Panc1 (cell line): Measurements from ENCODE around the gene TTC23. TPM values are rescaled to one million over a fixed set of nuclear protein-coding genes. Genes with fewer than 3 reads are reported as not detected.

Source experiments
- ATAC-seq: fragments of 200-7000 bp; cut with Tn5 transposase; 2 replicates; pipeline ENCODE4 v1.9.1; 2020; ENCODE audit warnings: mild to moderate bottlenecking, moderate library complexity
- BruUV-seq: library from RNA; stranded (reverse); fragments of 400-500 nt; replicated peaks from 2 replicates; lab custom pipeline; 2021; lab: Mats Ljungman, UMichigan
- CTCF ChIA-PET: fragments of 300-600 bp; sonication (Branson Sonifier 250); formaldehyde crosslinking; loops from one replicate; lab custom pipeline; 2022; ENCODE audit warnings: antibody characterized with exemption; lab: Charles Lee
- POLR2A ChIA-PET: fragments of 300-600 bp; sonication (Branson Sonifier 250); formaldehyde crosslinking; loops from one replicate; lab custom pipeline; 2022; ENCODE audit warnings: antibody characterized with exemption; lab: Charles Lee
- DNase-seq: peaks from one replicate; pipeline ENCODE4 v3.0.0-alpha.2; 2010; ENCODE audit warnings: low read depth, low spot score
- H3K27ac ChIP-seq: 2 replicates; pipeline ENCODE4 v1.5.1; 2011; ENCODE audit warnings: mild to moderate bottlenecking, low read length, inconsistent platforms
- H3K27me3 ChIP-seq: fragments of 200-500 bp; sonication (Bioruptor generic); 2 replicates; pipeline ENCODE4 v1.6.0; 2014; ENCODE audit warnings: low read length, inconsistent platforms; ENCODE audit not compliant: control insufficient read depth, insufficient read depth
- H3K36me3 ChIP-seq: fragments of 200-500 bp; sonication (Bioruptor generic); 2 replicates; pipeline ENCODE4 v1.5.1; 2014; ENCODE audit warnings: inconsistent platforms, mild to moderate bottlenecking, low read length, moderate library complexity; ENCODE audit not compliant: control insufficient read depth, insufficient read depth
- H3K4me1 ChIP-seq: 2 replicates; pipeline ENCODE4 v1.5.1; 2011; ENCODE audit warnings: inconsistent platforms, mild to moderate bottlenecking, low read length, moderate library complexity; ENCODE audit not compliant: control insufficient read depth, insufficient read depth
- H3K4me3 ChIP-seq, 2 experiments: 2 replicates each; pipeline ENCODE4 v1.5.1; 2011 to 2012; ENCODE audit warnings: low read depth in 2 of 2, low read length in 2 of 2, mild to moderate bottlenecking in 2 of 2, inconsistent platforms in 1 of 2, moderate library complexity in 1 of 2
- H3K9me3 ChIP-seq: fragments of 200-500 bp; sonication (Bioruptor generic); 2 replicates; pipeline ENCODE4 v1.5.1; 2014; ENCODE audit warnings: low read depth, mild to moderate bottlenecking, inconsistent platforms, low read length, moderate library complexity; ENCODE audit not compliant: control insufficient read depth, insufficient read depth
- CTCF ChIP-seq: fragments of 450-650 bp; IDR thresholded peaks from 2 replicates; pipeline ENCODE4 v1.5.1; 2017; ENCODE audit warnings: mild to moderate bottlenecking
- POLR2AphosphoS5 ChIP-seq: IDR thresholded peaks from 2 replicates; pipeline ENCODE4 v1.6.1; 2012; ENCODE audit warnings: mild to moderate bottlenecking, low read depth, low read length, moderate library complexity
- REST ChIP-seq, 2 experiments: IDR thresholded peaks; 2 replicates each; pipeline ENCODE4 v1.6.1; 2011 to 2012; ENCODE audit warnings: low read depth in 2 of 2, control low read depth in 1 of 2, low read length in 1 of 2, mild to moderate bottlenecking in 1 of 2, moderate library complexity in 1 of 2; ENCODE audit not compliant: insufficient read depth in 1 of 2
- SIN3A ChIP-seq: IDR thresholded peaks from 2 replicates; pipeline ENCODE4 v1.6.1; 2012; ENCODE audit warnings: low read depth, mild to moderate bottlenecking, low read length, moderate library complexity, borderline replicate concordance; ENCODE audit not compliant: insufficient read depth
- TCF7L2 ChIP-seq: IDR thresholded peaks from 2 replicates; pipeline ENCODE4 v1.6.1; 2011; ENCODE audit warnings: mild to moderate bottlenecking, low read depth, low read length, inconsistent platforms
- in situ Hi-C: cut with HindIII; loops from 2 replicates; pipeline ENCODE4 v1.10.0; 2016; ENCODE audit warnings: low sequenced_read_pairs, low pct_unique_long_range_greater_than_20kb
- intact Hi-C: fragments of 100-400 bp; cut with micrococcal nuclease; formaldehyde crosslinking; loops from one replicate; pipeline ENCODE4 v1.10.0; 2022; ENCODE audit not compliant: unreplicated experiment
- total RNA-seq: library from RNA; stranded (reverse); gene quantifications from one replicate; pipeline ENCODE4 v1.2.1, GENCODE V29; 2021; ENCODE audit not compliant: unreplicated experiment

TTC23 gene
- total RNA-seq, 1 experiment from 2014 or later: 21.7 TPM

GRCh38 chr15:99275061-99275460 is 25.7 kb upstream of the TTC23 start:
- Histone ChIP-seq H3K27ac (no peak overlapping the region), H3K27me3 (no peaks in the 10 kb centered on the region), H3K9me3 (no peaks in the 10 kb centered on the region), H3K36me3 (no peaks in the 10 kb centered on the region), H3K4me1 (no peaks in the 10 kb centered on the region), H3K4me3 (no peak overlapping the region)
- in situ Hi-C loops: no loop called here
- ChIA-PET POLR2A (no interaction called here), CTCF (interaction anchor here (3.2 kb wide), 1 partner anchor 429 kb away, joined by 27 read pairs; no protein-coding TSS in a partner anchor)
- ATAC-seq (no peak), DNase-seq (no peak)
- BruUV-seq: no TSS peak
- intact Hi-C loops: no loop called here
- no peak for TF ChIP-seq POLR2AphosphoS5
- no peak for TF ChIP-seq REST (IDR thresholded peaks at IDR 0.05; ENCODE audit: insufficient read depth in 1 of 2, low read depth in 2 of 2, low read length in 1 of 2)
- TF ChIP-seq SIN3A: no peak
- no peak for TF ChIP-seq CTCF
- TF ChIP-seq TCF7L2: no peak

- intact Hi-C loops: loop anchor here (5.0 kb wide), 1 partner anchor 428 kb away; no protein-coding TSS in a partner anchor
- CTCF ChIA-PET: interaction anchor here (1.0 to 3.2 kb wide), 3 partner anchors 8 to 538 kb away, joined by 4 to 27 read pairs (median 9); no protein-coding TSS in a partner anchor
- ATAC-seq (no peak), DNase-seq (no peak)
- Histone ChIP-seq H3K27ac (no peak overlapping the region), H3K9me3 (no peaks in the 10 kb centered on the region), H3K27me3 (no peaks in the 10 kb centered on the region), H3K4me1 (no peaks in the 10 kb centered on the region), H3K4me3 (no peak overlapping the region), H3K36me3 (no peaks in the 10 kb centered on the region)
- in situ Hi-C loops: no loop called here
- BruUV-seq: no TSS peak
- POLR2A ChIA-PET: no interaction called here
- TF ChIP-seq POLR2AphosphoS5: no peak
- TF ChIP-seq SIN3A: no peak
- TF ChIP-seq REST (IDR thresholded peaks at IDR 0.05; ENCODE audit: insufficient read depth in 1 of 2, low read depth in 2 of 2, low read length in 1 of 2): no peak
- no peak for TF ChIP-seq TCF7L2
- TF ChIP-seq CTCF: no peak
These were observed 24.4 kb upstream of the TTC23 start for GRCh38 chr15:99273801-99274200.
